Endothelial cell of umbilical vein (primary cell): ENCODE data around the gene CD72.

Source experiments
- EZH2 ChIP-seq: IDR thresholded peaks from 2 replicates; pipeline ENCODE4 v1.6.1; 2012; ENCODE audit warnings: borderline replicate concordance, low read depth, mild to moderate bottlenecking, moderate library complexity, low read length, inconsistent platforms; ENCODE audit not compliant: severe bottlenecking
- JUN ChIP-seq: IDR thresholded peaks from 2 replicates; pipeline ENCODE4 v1.6.1; 2011; ENCODE audit warnings: borderline replicate concordance, low read depth; ENCODE audit not compliant: insufficient read length, insufficient read depth
- POLR2A ChIP-seq: IDR thresholded peaks from 2 replicates; pipeline ENCODE4 v1.6.1; 2012; ENCODE audit warnings: low read depth, mild to moderate bottlenecking, control low read depth, low read length
- POLR2AphosphoS5 ChIP-seq: IDR thresholded peaks from 2 replicates; pipeline ENCODE4 v1.6.1; 2012; ENCODE audit warnings: low read depth, mild to moderate bottlenecking, control low read depth, low read length, moderate library complexity; ENCODE audit not compliant: insufficient read depth
- TF ChIP-seq, protein P1 (sequence below), 2 donors: IDR thresholded peaks; 1 replicate in 1 of 2; 2 replicates in 1 of 2; pipeline ENCODE4 v1.5.1; 2011; ENCODE audit warnings: low read length in 2 of 2, mild to moderate bottlenecking in 2 of 2, moderate library complexity in 2 of 2, control low read depth in 1 of 2, inconsistent platforms in 1 of 2, low read depth in 1 of 2; ENCODE audit not compliant: insufficient read depth in 1 of 2; ENCODE audit errors: extremely low read depth in 1 of 2
- TF ChIP-seq, protein P2 (sequence below): IDR thresholded peaks from 2 replicates; pipeline ENCODE4 v1.6.1; 2011; ENCODE audit not compliant: insufficient read depth, insufficient read length

DNA sequence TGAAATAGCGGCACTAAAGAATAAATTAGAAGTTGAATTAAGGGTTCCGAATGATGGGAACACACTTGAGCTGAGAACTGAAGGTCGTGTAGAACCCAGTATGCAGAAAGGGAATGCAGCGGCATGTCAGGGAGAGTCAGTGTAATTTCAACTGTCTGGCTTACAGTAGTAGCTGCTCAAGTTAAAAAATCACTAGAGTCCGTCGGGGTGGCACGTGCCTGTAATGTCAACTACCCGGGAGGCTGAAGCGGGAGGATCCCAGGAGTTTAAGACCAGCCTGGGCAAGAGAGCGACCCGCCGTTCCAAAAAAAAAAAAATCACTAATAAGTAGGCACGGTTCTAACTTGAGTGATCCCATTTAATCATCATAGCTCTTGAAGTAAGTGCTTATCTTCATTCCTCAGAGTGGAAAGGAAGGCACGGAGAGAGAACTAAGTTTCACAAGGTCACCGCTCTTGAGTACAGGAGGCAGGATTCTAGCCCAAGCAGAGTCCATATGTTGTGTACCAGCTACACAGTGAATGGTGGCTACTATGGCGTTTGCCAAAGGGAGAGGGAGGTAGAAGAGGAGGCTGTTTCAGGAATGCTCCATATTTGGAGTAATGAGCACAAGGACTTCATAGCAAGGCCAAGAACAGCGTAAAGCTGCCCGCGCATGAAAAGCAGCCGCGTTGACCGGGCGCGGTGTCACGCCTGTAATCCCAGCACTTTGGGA, 38.8 kb upstream of the CD72 start:
- TF ChIP-seq, protein P1, sequence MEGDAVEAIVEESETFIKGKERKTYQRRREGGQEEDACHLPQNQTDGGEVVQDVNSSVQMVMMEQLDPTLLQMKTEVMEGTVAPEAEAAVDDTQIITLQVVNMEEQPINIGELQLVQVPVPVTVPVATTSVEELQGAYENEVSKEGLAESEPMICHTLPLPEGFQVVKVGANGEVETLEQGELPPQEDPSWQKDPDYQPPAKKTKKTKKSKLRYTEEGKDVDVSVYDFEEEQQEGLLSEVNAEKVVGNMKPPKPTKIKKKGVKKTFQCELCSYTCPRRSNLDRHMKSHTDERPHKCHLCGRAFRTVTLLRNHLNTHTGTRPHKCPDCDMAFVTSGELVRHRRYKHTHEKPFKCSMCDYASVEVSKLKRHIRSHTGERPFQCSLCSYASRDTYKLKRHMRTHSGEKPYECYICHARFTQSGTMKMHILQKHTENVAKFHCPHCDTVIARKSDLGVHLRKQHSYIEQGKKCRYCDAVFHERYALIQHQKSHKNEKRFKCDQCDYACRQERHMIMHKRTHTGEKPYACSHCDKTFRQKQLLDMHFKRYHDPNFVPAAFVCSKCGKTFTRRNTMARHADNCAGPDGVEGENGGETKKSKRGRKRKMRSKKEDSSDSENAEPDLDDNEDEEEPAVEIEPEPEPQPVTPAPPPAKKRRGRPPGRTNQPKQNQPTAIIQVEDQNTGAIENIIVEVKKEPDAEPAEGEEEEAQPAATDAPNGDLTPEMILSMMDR (IDR thresholded peaks at IDR 0.05; ENCODE audit: extremely low read depth in 1 of 2, insufficient read depth in 1 of 2, low read depth in 1 of 2, low read length in 2 of 2): no peak
- TF ChIP-seq POLR2AphosphoS5 (no peak), POLR2A (no peak), JUN (no peak), EZH2 (no peak)
- TF ChIP-seq, protein P2, sequence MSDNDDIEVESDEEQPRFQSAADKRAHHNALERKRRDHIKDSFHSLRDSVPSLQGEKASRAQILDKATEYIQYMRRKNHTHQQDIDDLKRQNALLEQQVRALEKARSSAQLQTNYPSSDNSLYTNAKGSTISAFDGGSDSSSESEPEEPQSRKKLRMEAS: no peak
